Measurements from ENCODE around the gene PDLIM3.

PDLIM3 gene

DNA sequence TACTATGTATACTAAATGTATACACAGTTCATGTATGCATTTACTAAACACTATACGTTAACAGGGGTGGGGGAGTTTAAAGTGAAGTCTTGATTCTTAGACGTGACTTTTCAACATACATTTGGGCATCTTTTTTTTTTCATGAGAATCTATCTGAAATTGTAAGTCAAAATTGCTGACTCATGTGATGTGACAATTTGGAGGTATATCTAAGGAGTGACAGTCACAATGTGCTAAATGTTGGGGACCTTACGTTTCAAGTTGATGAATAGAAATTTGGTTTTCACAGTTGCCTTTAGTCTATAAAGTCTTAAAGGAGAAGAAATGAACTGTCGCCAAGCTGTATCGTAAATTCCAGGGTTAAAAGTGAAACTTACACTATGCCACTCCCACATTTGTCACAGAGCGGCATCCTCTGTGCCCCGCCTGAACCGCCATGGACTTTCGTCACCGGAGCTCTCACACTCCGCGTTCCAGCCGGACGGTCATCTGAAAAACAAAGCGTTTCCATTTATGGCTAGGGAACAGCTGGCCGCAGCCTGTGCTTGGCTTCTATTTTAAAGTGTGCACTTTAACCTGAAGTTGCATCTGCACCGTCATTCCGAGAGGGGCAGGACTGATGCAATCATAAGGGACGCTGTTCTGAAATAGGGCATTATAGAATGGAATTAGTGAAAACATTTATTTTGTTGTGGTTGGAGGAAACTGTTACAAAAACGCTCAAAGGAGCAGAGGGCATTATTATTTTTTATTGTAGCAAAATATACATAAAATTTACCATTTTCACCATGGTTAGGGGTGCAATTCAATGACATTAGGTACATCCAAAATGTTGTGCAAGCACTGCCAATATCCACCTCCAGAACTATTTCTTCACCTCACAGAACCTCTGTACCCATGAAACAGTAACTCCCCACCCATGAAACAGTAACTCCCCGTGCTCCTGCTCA, 30.9 kb downstream of the PDLIM3 start:
- no peak for TF ChIP-seq CTCF (IDR thresholded peaks at IDR 0.05; ENCODE audit: borderline replicate concordance, control extremely low read depth, extremely low read depth, insufficient read depth, missing control alignments)
- in situ Hi-C loops (cut with MboI; ENCODE audit: low sequenced_read_pairs, unreplicated experiment) = no loop called here
- no peak for DNase-seq (ENCODE audit: low spot score)

DNA sequence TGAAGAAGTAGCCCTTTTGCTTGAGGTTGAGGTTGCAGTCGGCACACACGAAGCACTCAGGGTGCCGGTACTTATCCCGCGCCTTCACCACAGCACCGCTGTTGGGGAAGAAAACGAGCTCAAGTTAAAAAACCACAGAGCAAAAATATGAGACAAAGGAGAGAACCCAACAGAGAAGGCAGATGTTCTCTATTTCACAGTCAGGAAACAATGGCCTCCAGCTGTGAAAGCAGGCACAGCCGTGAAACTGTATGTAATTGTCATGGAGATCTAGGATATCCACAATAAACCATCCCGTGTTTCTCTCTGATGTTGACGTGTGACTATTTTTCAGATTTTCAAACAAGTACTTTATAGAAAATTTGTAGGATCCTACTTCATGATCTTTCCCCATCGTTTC, 32.9 kb downstream of the PDLIM3 start:
- in situ Hi-C loops (cut with MboI; ENCODE audit: low sequenced_read_pairs, unreplicated experiment) = no loop called here
- no peak for DNase-seq (ENCODE audit: low spot score)
- TF ChIP-seq CTCF (IDR thresholded peaks at IDR 0.05; ENCODE audit: borderline replicate concordance, control extremely low read depth, extremely low read depth, insufficient read depth, missing control alignments) = no peak

GRCh38 chr4:185500576-185500975, 34.7 kb downstream of the PDLIM3 start:
- in situ Hi-C loops (cut with MboI; ENCODE audit: low sequenced_read_pairs, unreplicated experiment) = no loop called here
- no peak for TF ChIP-seq CTCF (IDR thresholded peaks at IDR 0.05; ENCODE audit: borderline replicate concordance, control extremely low read depth, extremely low read depth, insufficient read depth, missing control alignments)

DNA sequence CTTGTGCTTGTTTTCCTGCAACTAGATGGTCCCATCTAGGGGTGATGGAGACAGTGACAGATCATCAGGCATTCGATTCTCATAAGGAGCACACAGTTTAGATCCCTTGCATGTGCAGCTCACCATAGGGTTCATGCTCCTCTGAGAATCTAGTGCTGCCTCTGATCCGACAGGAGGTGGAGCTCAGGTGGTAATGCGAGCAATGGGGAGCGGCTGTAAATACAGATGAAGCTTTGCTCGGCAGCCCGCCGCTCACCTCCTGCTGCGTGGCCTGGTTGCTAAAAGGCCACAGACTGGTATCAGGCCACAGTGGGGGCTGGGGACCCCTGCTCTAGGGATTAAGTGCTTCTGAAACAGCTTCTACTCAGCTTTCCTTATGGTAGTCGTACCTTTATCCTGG, 35.3 kb downstream of the PDLIM3 start:
- DNase-seq (ENCODE audit: low spot score) = no peak
- no peak for TF ChIP-seq CTCF (IDR thresholded peaks at IDR 0.05; ENCODE audit: borderline replicate concordance, control extremely low read depth, extremely low read depth, insufficient read depth, missing control alignments)
- in situ Hi-C loops (cut with MboI; ENCODE audit: low sequenced_read_pairs, unreplicated experiment) = no loop called here

More at GRCh38 chr4:185500576-185500975, 34.7 kb downstream of the PDLIM3 start:
- DNase-seq (ENCODE audit: low spot score) = no peak

DNA sequence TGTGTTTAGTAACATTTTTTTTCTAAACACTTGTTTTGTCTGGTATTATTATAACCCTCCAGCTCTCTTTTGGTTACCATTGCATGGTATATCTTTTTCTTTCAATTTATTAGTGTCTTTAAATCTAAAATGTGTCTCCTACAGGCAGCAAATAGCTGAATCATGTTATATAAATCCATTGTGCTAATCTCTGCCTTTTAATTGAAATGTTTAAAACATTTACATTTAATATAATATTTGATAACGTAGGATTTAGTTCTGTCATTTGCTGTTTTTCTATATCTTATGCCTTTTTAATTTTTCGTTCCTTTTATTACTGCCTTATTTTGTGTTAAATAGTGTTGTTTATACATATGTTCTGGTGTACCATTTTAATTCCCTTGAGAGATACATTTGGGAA, 46.7 kb downstream of the PDLIM3 start:
- in situ Hi-C loops (cut with MboI; ENCODE audit: low sequenced_read_pairs, unreplicated experiment) = no loop called here
- no peak for DNase-seq (ENCODE audit: low spot score)
- no peak for TF ChIP-seq CTCF (IDR thresholded peaks at IDR 0.05; ENCODE audit: borderline replicate concordance, control extremely low read depth, extremely low read depth, insufficient read depth, missing control alignments)

DNA sequence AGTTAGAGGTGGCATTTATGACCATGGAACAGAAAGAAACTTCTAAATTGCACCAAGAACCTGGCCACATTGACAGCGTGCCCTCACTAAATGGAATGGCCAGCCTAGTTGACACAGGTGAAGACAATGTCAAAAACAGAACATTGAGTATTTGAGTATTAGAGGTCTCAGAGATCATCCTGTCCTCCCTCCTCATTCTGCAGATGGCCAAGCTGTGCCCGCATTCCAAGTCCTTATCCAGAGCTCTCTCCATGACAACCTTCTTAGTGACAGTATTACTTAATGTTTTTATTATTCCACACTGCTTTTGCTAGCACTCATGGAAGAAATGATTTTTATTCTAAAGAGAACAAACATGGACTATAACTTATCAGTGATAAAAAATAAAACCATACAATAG, 53.9 kb downstream of the PDLIM3 start:
- DNase-seq (ENCODE audit: low spot score) = no peak
- in situ Hi-C loops (cut with MboI; ENCODE audit: low sequenced_read_pairs, unreplicated experiment) = no loop called here
- TF ChIP-seq CTCF (IDR thresholded peaks at IDR 0.05; ENCODE audit: borderline replicate concordance, control extremely low read depth, extremely low read depth, insufficient read depth, missing control alignments) = no peak
